SK-N-SH (cell line): ENCODE measurements around the gene DNHD1. TPM values are rescaled to one million over a fixed set of nuclear protein-coding genes. Genes with fewer than 3 reads are reported as not detected.
A peak's percentile ranks its signal among the peaks of the same experiment; 100 is the strongest.

ENCODE experiments used
- CTCF ChIA-PET: fragments of 300-600, 350-600 bp; formaldehyde crosslinking; extraction: SDS; loops from one replicate; lab custom pipeline; 2021; lab: Yijun Ruan, JAX
- POLR2A ChIA-PET: fragments of 350-600 bp; sonication (Branson Sonifier 250); formaldehyde crosslinking; extraction: SDS; loops from one replicate; lab custom pipeline; 2020; ENCODE audit warnings: antibody characterized with exemption, inconsistent platforms; lab: Yijun Ruan, JAX
- DNase-seq: peaks from one replicate; pipeline ENCODE4 v3.0.0; 2012
- H2AFZ ChIP-seq: fragments of 200-600 bp; sonication (generic); 2 replicates; pipeline ENCODE4 v1.8.1; 2016; ENCODE audit warnings: antibody characterized with exemption, mild to moderate bottlenecking, low read depth
- H3F3A ChIP-seq: fragments of 200-600 bp; sonication (generic); replicated peaks from 2 replicates; pipeline ENCODE3; 2016; ENCODE audit warnings: antibody characterized with exemption, mild to moderate bottlenecking; ENCODE audit not compliant: insufficient read depth
- H3K27ac ChIP-seq, 2 experiments: fragments of 200-500 bp in 1 of 2; fragments of 200-600 bp in 1 of 2; sonication (Bioruptor generic) in 1 of 2; sonication (generic), shearing (Covaris generic) in 1 of 2; 2 replicates each; pipeline versions ENCODE4 v1.5.1 to v1.6.1; 2014 to 2016; ENCODE audit warnings: low read depth in 2 of 2, inconsistent platforms in 1 of 2, low read length in 1 of 2, mild to moderate bottlenecking in 1 of 2, mixed read lengths in 1 of 2
- H3K27me3 ChIP-seq: fragments of 200-600 bp; sonication (generic), shearing (Covaris generic); 2 replicates; pipeline ENCODE4 v1.6.1; 2016; ENCODE audit warnings: mixed run types; ENCODE audit not compliant: insufficient read depth
- H3K36me3 ChIP-seq, 2 experiments: fragments of 200-500 bp in 1 of 2; fragments of 200-600 bp in 1 of 2; sonication (Bioruptor generic) in 1 of 2; sonication (generic) in 1 of 2; replicated peaks in 1 of 2; 2 replicates each; pipeline versions ENCODE3 to v1.5.1; 2014 to 2016; ENCODE audit warnings: low read length in 1 of 2, mild to moderate bottlenecking in 1 of 2; ENCODE audit not compliant: insufficient read depth in 2 of 2, control insufficient read depth in 1 of 2
- H3K4me1 ChIP-seq, 2 experiments: fragments of 200-500 bp in 1 of 2; fragments of 200-600 bp in 1 of 2; sonication (Bioruptor generic) in 1 of 2; sonication (generic), shearing (Covaris generic) in 1 of 2; 2 replicates each; pipeline versions ENCODE4 v1.5.1 to v1.6.1; 2014 to 2016; ENCODE audit warnings: low read depth in 1 of 2, low read length in 1 of 2, mixed run types in 1 of 2; ENCODE audit not compliant: insufficient read depth in 2 of 2, control insufficient read depth in 1 of 2
- H3K4me2 ChIP-seq: fragments of 200-600 bp; sonication (generic), shearing (Covaris generic); 2 replicates; pipeline ENCODE4 v1.6.1; 2017; ENCODE audit warnings: mixed run types
- H3K4me3 ChIP-seq, 2 experiments: fragments of 200-500 bp in 1 of 2; fragments of 200-600 bp in 1 of 2; sonication (Bioruptor generic) in 1 of 2; sonication (generic), shearing (Covaris generic) in 1 of 2; 2 replicates each; pipeline versions ENCODE4 v1.5.1 to v1.8.1; 2014 to 2016; ENCODE audit warnings: low read depth in 2 of 2, inconsistent platforms in 1 of 2, low read length in 1 of 2, mild to moderate bottlenecking in 1 of 2, mixed read lengths in 1 of 2, moderate library complexity in 1 of 2
- H3K79me2 ChIP-seq: fragments of 200-600 bp; sonication (generic); 2 replicates; pipeline ENCODE4 v1.8.1; 2017; ENCODE audit warnings: mild to moderate bottlenecking; ENCODE audit not compliant: insufficient read depth
- H3K9ac ChIP-seq: fragments of 200-600 bp; sonication (generic); 2 replicates; pipeline ENCODE4 v1.6.1; 2017; ENCODE audit warnings: mixed run types
- H3K9me2 ChIP-seq: fragments of 200-600 bp; sonication (generic); 2 replicates; pipeline ENCODE4 v1.6.1; 2017; ENCODE audit warnings: mixed run types
- H3K9me3 ChIP-seq: fragments of 200-600 bp; sonication (generic); 2 replicates; pipeline ENCODE4 v1.6.1; 2017; ENCODE audit warnings: mixed run types, mild to moderate bottlenecking, moderate library complexity
- H4K20me1 ChIP-seq: fragments of 200-600 bp; sonication (generic); 2 replicates; pipeline ENCODE4 v1.6.1; 2017; ENCODE audit warnings: mild to moderate bottlenecking, mixed run types; ENCODE audit not compliant: insufficient read depth
- CHD2 ChIP-seq: fragments of 150-350 bp; IDR thresholded peaks from 2 replicates; pipeline ENCODE4 v1.6.1; 2018; ENCODE audit warnings: low read length; ENCODE audit not compliant: partially characterized antibody
- EP300 ChIP-seq, 2 experiments: IDR thresholded peaks; 2 replicates each; pipeline versions ENCODE4 v1.4.0 to v1.6.1; 2012; ENCODE audit warnings: borderline replicate concordance in 1 of 2, low read depth in 1 of 2, low read length in 1 of 2
- FOXJ3 ChIP-seq: sonication (generic); formaldehyde crosslinking; IDR thresholded peaks from 2 replicates; pipeline ENCODE4 v1.5.1; 2020; ENCODE audit warnings: mild to moderate bottlenecking, missing genetic modification reagents
- GABPA ChIP-seq: IDR thresholded peaks from 2 replicates; pipeline ENCODE4 v1.4.0; 2012; ENCODE audit warnings: low read depth, mild to moderate bottlenecking
- GATA2 ChIP-seq: sonication (generic); formaldehyde crosslinking; IDR thresholded peaks from 2 replicates; pipeline ENCODE4 v1.5.0; 2020; ENCODE audit warnings: mild to moderate bottlenecking, missing genetic modification reagents
- JUND ChIP-seq: IDR thresholded peaks from 2 replicates; pipeline ENCODE4 v1.4.0; 2012
- MXI1 ChIP-seq: IDR thresholded peaks from 2 replicates; pipeline ENCODE4 v1.6.1; 2012; ENCODE audit warnings: mild to moderate bottlenecking, low read depth, low read length, improper control_type of control experiment
- NFIC ChIP-seq: IDR thresholded peaks from 2 replicates; pipeline ENCODE4 v1.4.0; 2012; ENCODE audit warnings: borderline replicate concordance
- POLR2AphosphoS5 ChIP-seq: IDR thresholded peaks from 2 replicates; pipeline ENCODE4 v1.6.1; 2012; ENCODE audit warnings: low read depth, low read length
- RAD21 ChIP-seq: IDR thresholded peaks from 2 replicates; pipeline ENCODE4 v1.6.1; 2012; ENCODE audit warnings: mild to moderate bottlenecking, low read length
- RXRA ChIP-seq: IDR thresholded peaks from 2 replicates; pipeline ENCODE4 v1.4.0; 2012; ENCODE audit warnings: low read depth, mild to moderate bottlenecking, borderline replicate concordance
- SIN3A ChIP-seq: IDR thresholded peaks from 2 replicates; pipeline ENCODE4 v1.6.1; 2012; ENCODE audit warnings: low read depth, mild to moderate bottlenecking, low read length, moderate library complexity, borderline replicate concordance
- YY1 ChIP-seq: IDR thresholded peaks from 2 replicates; pipeline ENCODE4 v1.4.0; 2012; ENCODE audit warnings: low read depth, mild to moderate bottlenecking
- WGBS: methylation state at CpG from one replicate; pipeline ENCODE4 v1.1.6; 2017; ENCODE audit warnings: low lambda C conversion rate; 5-methylcytosine and 5-hydroxymethylcytosine counted together
- polyA plus RNA-seq, 3 experiments: library from polyadenylated mRNA; depleted of rRNA; stranded (reverse); fragments of >200 nt; gene quantifications; 2 replicates each; pipeline ENCODE4 v1.2.3, GENCODE V29; 2012
- TF ChIP-seq, protein P1 (sequence below): IDR thresholded peaks from 2 replicates; pipeline ENCODE4 v1.4.0; 2012; ENCODE audit warnings: low read depth, borderline replicate concordance

The DNHD1 gene
- polyA plus RNA-seq, 1 of the 3 experiments (the other 2 are of a cell fraction), result 5.3 TPM

DNA sequence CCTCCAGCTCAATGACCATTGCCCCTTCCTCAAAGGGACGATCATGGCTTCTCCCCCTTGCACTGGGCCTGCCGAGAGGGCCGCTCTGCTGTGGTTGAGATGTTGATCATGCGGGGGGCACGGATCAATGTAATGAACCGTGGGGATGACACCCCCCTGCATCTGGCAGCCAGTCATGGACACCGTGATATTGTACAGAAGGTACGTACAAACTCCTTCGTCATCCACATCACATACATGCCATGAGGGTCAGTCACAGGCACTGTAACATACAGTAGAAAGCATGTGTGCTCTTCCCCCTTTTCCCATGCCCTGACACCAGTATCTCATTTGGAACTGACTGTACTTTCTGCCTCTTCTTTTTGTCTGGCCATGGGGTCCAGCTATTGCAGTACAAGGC, 110.9 kb downstream of the DNHD1 start (continued):
- TF ChIP-seq, protein P1, sequence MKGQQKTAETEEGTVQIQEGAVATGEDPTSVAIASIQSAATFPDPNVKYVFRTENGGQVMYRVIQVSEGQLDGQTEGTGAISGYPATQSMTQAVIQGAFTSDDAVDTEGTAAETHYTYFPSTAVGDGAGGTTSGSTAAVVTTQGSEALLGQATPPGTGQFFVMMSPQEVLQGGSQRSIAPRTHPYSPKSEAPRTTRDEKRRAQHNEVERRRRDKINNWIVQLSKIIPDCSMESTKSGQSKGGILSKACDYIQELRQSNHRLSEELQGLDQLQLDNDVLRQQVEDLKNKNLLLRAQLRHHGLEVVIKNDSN, result no peak
- TF ChIP-seq SIN3A (no peak), MXI1 (no peak)

DNA sequence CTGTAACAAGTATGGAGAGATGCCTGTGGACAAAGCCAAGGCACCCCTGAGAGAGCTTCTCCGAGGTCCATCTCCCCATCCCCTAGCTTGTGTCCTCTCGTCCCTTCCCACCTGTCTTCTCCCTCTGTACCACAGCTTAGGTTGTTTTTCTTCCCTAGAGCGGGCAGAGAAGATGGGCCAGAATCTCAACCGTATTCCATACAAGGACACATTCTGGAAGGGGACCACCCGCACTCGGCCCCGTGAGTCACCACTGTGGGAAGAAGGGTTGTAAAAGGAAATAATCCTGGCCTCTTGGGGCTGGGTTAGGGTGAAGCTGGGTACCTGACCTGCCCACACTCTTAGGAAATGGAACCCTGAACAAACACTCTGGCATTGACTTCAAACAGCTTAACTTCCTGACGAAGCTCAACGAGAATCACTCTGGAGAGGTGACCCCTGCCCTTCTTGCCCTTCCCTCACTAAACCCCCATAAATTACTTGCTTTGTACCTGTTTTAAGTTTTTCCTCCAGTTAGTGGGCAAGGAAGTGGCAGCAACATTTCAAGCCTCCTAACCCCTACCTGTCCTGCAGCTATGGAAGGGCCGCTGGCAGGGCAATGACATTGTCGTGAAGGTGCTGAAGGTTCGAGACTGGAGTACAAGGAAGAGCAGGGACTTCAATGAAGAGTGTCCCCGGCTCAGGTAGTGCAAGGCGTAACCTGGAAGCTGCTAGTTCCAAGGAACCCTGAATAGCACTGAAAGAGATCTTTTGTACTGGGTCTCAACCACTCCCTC, 111.8 kb downstream of the DNHD1 start:
- H3K9me3 ChIP-seq, result no peaks in the 10 kb centered on the region
- ChIA-PET CTCF (interaction anchor here (0.6 to 2.4 kb wide), 7 partner anchors 10 to 230 kb away, joined by 3 to 9 read pairs (median 3); partner anchors contain the start of genes MRPL17 and TPP1), POLR2A (interaction anchor here (0.6 to 1.1 kb wide), 3 partner anchors 10 to 43 kb away, joined by 3 to 4 read pairs (median 3); no protein-coding TSS in a partner anchor)
- no peak overlapping the region for H2AFZ ChIP-seq
- peak overlapping the region; percentile 3 to 91; a peak in 3 of 4 replicates for H3K27ac ChIP-seq
- H4K20me1 ChIP-seq, result no peaks in the 10 kb centered on the region; the same call in 1 of the 2 replicates
- no peaks in the 10 kb centered on the region for H3K27me3 ChIP-seq
- peak overlapping the region; percentile 86; the same call in 1 of the 2 replicates for H3K4me2 ChIP-seq
- H3K36me3 ChIP-seq, result peaks cover 34 to 40% of the 10 kb centered on the region in 2 experiments
- 99% methylated on average over 14 of the region's 14 CpGs for WGBS
- TF ChIP-seq POLR2AphosphoS5, result peak; percentile 31; the same call in 1 of the 2 replicates
- TF ChIP-seq GABPA, result no peak
- H3K79me2 ChIP-seq, result peaks cover 77% of the 10 kb centered on the region
- DNase-seq, result no peak
- no peak overlapping the region for H3K4me3 ChIP-seq
- peaks cover 60% of the 10 kb centered on the region for H3F3A ChIP-seq
- H3K4me1 ChIP-seq, result peaks cover 26 to 52% of the 10 kb centered on the region in 2 experiments
- H3K9me2 ChIP-seq, result no peaks in the 10 kb centered on the region
- no peak overlapping the region for H3K9ac ChIP-seq

DNA sequence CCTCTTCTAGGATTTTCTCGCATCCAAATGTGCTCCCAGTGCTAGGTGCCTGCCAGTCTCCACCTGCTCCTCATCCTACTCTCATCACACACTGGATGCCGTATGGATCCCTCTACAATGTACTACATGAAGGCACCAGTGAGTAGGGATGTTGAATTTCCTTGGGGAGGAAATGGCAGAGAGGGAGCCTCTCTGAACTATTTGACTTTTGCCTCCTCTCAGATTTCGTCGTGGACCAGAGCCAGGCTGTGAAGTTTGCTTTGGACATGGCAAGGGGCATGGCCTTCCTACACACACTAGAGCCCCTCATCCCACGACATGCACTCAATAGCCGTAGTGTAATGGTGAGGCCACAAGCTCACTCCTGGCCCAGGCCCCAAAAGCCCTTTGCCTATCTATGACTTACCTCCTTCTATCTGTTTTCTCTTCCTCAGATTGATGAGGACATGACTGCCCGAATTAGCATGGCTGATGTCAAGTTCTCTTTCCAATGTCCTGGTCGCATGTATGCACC, 112.5 kb downstream of the DNHD1 start:
- 97% methylated on average over 8 of the region's 8 CpGs for WGBS
- Histone ChIP-seq H3K4me2 (no peak overlapping the region), H3K9me2 (no peaks in the 10 kb centered on the region), H3K79me2 (peaks cover 70% of the 10 kb centered on the region), H3K27me3 (no peaks in the 10 kb centered on the region), H3K4me1 (peaks cover 26 to 52% of the 10 kb centered on the region in 2 experiments), H2AFZ (no peak overlapping the region), H3K27ac (peak overlapping the region in 1 of 2 experiments; percentile 91; a peak in 1 of 4 replicates), H3F3A (peaks cover 60% of the 10 kb centered on the region), H3K4me3 (no peak overlapping the region), H3K36me3 (peaks cover 34 to 44% of the 10 kb centered on the region in 2 experiments), H3K9ac (no peak overlapping the region), H4K20me1 (no peaks in the 10 kb centered on the region; the same call in 1 of the 2 replicates), H3K9me3 (no peaks in the 10 kb centered on the region)
- DNase-seq, result no peak
- ChIA-PET CTCF (interaction anchor here (1.0 to 1.2 kb wide), 3 partner anchors 13 to 231 kb away, joined by 3 read pairs; no protein-coding TSS in a partner anchor), POLR2A (interaction anchor here (0.8 kb wide), 1 partner anchor 37 kb away, joined by 3 read pairs; no protein-coding TSS in a partner anchor)
- TF ChIP-seq NFIC, result no peak
- no peak for TF ChIP-seq FOXJ3 (CRISPR knock-in tag)
- no peak for TF ChIP-seq RXRA
- TF ChIP-seq EP300 (IDR thresholded peaks at IDR 0.05; ENCODE audit: borderline replicate concordance in 1 of 2, low read depth in 1 of 2, low read length in 1 of 2), result no peak
- no peak for TF ChIP-seq YY1
- TF ChIP-seq JUND, result no peak
- TF ChIP-seq GATA2, result no peak
- TF ChIP-seq CHD2, result no peak
- TF ChIP-seq RAD21, result no peak
